Caco-2 (cell line): ENCODE measurements around the gene TICAM1. TPM values are rescaled to one million over a fixed set of nuclear protein-coding genes. Genes with fewer than 3 reads are reported as not detected.

ENCODE experiments used
- Bru-seq: library from RNA; stranded (reverse); fragments of 400-500 nt; gene quantifications from one replicate; lab custom pipeline; 2021; lab: Mats Ljungman, UMichigan
- BruChase-seq, 2 experiments: library from RNA; stranded (reverse); fragments of 400-500 nt; gene quantifications; one replicate each; lab custom pipeline; 2021; lab: Mats Ljungman, UMichigan
- BruUV-seq: library from RNA; stranded (reverse); fragments of 400-500 nt; replicated peaks from 2 replicates; lab custom pipeline; 2021; lab: Mats Ljungman, UMichigan
- CTCF ChIA-PET: fragments of 300-600 bp; sonication (Branson Sonifier 250); formaldehyde crosslinking; loops from one replicate; lab custom pipeline; 2022; ENCODE audit warnings: antibody characterized with exemption; lab: Charles Lee
- POLR2A ChIA-PET: fragments of 300-600 bp; sonication (Branson Sonifier 250); formaldehyde crosslinking; loops from one replicate; lab custom pipeline; 2022; ENCODE audit warnings: antibody characterized with exemption; lab: Charles Lee
- DNase-seq, 2 experiments: peaks; one replicate each; pipeline versions ENCODE4 v3.0.0 to v3.0.0-alpha.2; 2020 to 2022
- H3K27me3 ChIP-seq: replicated peaks from 2 replicates; pipeline ENCODE4 v1.6.0; 2011; ENCODE audit warnings: low read length; ENCODE audit not compliant: control insufficient read depth, insufficient read depth
- H3K36me3 ChIP-seq: 2 replicates; pipeline ENCODE4 v1.5.1; 2011; ENCODE audit warnings: low read length; ENCODE audit not compliant: control insufficient read depth, insufficient read depth
- H3K4me1 ChIP-seq: fragments of 250-450 bp; sonication (Bioruptor Pico); 2 replicates; pipeline ENCODE4 v1.5.1; 2020; ENCODE audit warnings: mild to moderate bottlenecking
- H3K4me3 ChIP-seq: 2 replicates; pipeline ENCODE4 v1.5.1; 2011; ENCODE audit warnings: low read depth, mild to moderate bottlenecking, control low read depth, low read length
- H3K9me3 ChIP-seq: fragments of 250-450 bp; sonication (Bioruptor Pico); 2 replicates; pipeline ENCODE4 v1.5.1; 2020; ENCODE audit warnings: mild to moderate bottlenecking, moderate library complexity
- H3K27ac Mint-ChIP-seq: one replicate; pipeline ENCODE4 v1.8.0; 2022; ENCODE audit warnings: mixed read lengths; ENCODE audit not compliant: unreplicated experiment
- H3K27me3 Mint-ChIP-seq: one replicate; pipeline ENCODE4 v1.8.0; 2022; ENCODE audit warnings: mixed read lengths; ENCODE audit not compliant: insufficient read depth, unreplicated experiment
- H3K36me3 Mint-ChIP-seq: one replicate; pipeline ENCODE4 v1.8.0; 2022; ENCODE audit warnings: mild to moderate bottlenecking, mixed read lengths; ENCODE audit not compliant: insufficient read depth, unreplicated experiment
- H3K4me1 Mint-ChIP-seq: one replicate; pipeline ENCODE4 v1.8.0; 2022; ENCODE audit warnings: low read depth, mixed read lengths; ENCODE audit not compliant: unreplicated experiment
- H3K4me3 Mint-ChIP-seq: one replicate; pipeline ENCODE4 v1.8.0; 2022; ENCODE audit warnings: mild to moderate bottlenecking, moderate library complexity, mixed read lengths; ENCODE audit not compliant: unreplicated experiment
- H3K9me3 Mint-ChIP-seq: one replicate; pipeline ENCODE4 v1.8.0; 2022; ENCODE audit warnings: mixed read lengths; ENCODE audit not compliant: unreplicated experiment
- CTCF ChIP-seq, 2 experiments: fragments of 200-600 bp in 1 of 2; IDR thresholded peaks; 1 replicate in 1 of 2; 2 replicates in 1 of 2; pipeline versions ENCODE4 v1.5.1 to v1.8.0; 2011 to 2022; ENCODE audit warnings: antibody characterized with exemption in 1 of 2, control low read depth in 1 of 2, inconsistent platforms in 1 of 2, low read depth in 1 of 2, low read length in 1 of 2, mild to moderate bottlenecking in 1 of 2, moderate library complexity in 1 of 2; ENCODE audit not compliant: insufficient read depth in 1 of 2, severe bottlenecking in 1 of 2, unreplicated experiment in 1 of 2
- intact Hi-C: fragments of 100-400 bp; cut with micrococcal nuclease; formaldehyde crosslinking; loops from one replicate; pipeline ENCODE4 v1.10.0; 2022; ENCODE audit not compliant: unreplicated experiment
- long read RNA-seq: library from polyadenylated mRNA; stranded (forward); transcript quantifications from one replicate; pipeline ENCODE4 v2.0.0, GENCODE V29; 2022
- total RNA-seq: library from RNA; stranded (reverse); gene quantifications from 2 replicates; pipeline ENCODE4 v1.2.3, GENCODE V29; 2022

TICAM1 gene
- total RNA-seq (6.0 and 7.5 TPM in 2 replicates), Bru-seq, nascent RNA (percentile 51 among the genes with signal in this experiment), BruChase-seq, experiment 1, labeled RNA remaining after a 2-hour chase (percentile 54 among the genes with signal in this experiment), BruChase-seq, experiment 2, labeled RNA remaining after a 6-hour chase (percentile 43 among the genes with signal in this experiment)
- long read RNA-seq, partial matches to known transcripts: 0 of 9 reads
- long read RNA-seq, other reads (novel, unspliced or antisense): 6 of 9 reads

- DNase-seq: peak; percentile 52 to 62
- peaks cover 10% of the 10 kb centered on the region for H3K4me1 Mint-ChIP-seq
- H3K9me3 Mint-ChIP-seq: no peaks in the 10 kb centered on the region
- H3K4me1 ChIP-seq: peaks cover 6% of the 10 kb centered on the region; the same call in 1 of the 2 replicates
- H3K27ac Mint-ChIP-seq: peak within 1 kb of the TSS; percentile 40
- ChIA-PET POLR2A (no interaction called here), CTCF (interaction anchor here (0.6 to 1.4 kb wide), 2 partner anchors 22 to 71 kb away, joined by 5 to 6 read pairs; no protein-coding TSS in a partner anchor)
- peak within 1 kb of the TSS; percentile 82 for H3K4me3 ChIP-seq
- no peaks in the 10 kb centered on the region for H3K36me3 ChIP-seq
- no peaks in the 10 kb centered on the region for H3K27me3 ChIP-seq
- peak within 1 kb of the TSS; percentile 77 for H3K4me3 Mint-ChIP-seq
- TF ChIP-seq CTCF (IDR thresholded peaks at IDR 0.05; ENCODE audit: insufficient read depth in 1 of 2, low read depth in 1 of 2, low read length in 1 of 2, severe bottlenecking in 1 of 2, unreplicated experiment in 1 of 2): peak in 1 of 2 experiments; percentile 8
- H3K9me3 ChIP-seq: no peaks in the 10 kb centered on the region
- intact Hi-C loops: no loop called here
- H3K27me3 Mint-ChIP-seq: no peaks in the 10 kb centered on the region
- no TSS peak for BruUV-seq
- H3K36me3 Mint-ChIP-seq: peaks cover 8% of the 10 kb centered on the region
These were observed at the start of gene TICAM1 for GRCh38 chr19:4831304-4831978. Gene TICAM1 (minus strand): TSS chr19:4831712. CDS start chr19:4818377, 13,335 bp downstream.

GRCh38 chr19:4879041-4879440 lies 47.5 kb upstream of the TICAM1 start:
- Histone ChIP-seq H3K27me3 (no peaks in the 10 kb centered on the region), H3K36me3 (no peaks in the 10 kb centered on the region), H3K9me3 (no peaks in the 10 kb centered on the region), H3K4me1 (no peaks in the 10 kb centered on the region), H3K4me3 (no peak overlapping the region)
- H3K4me3 Mint-ChIP-seq: no peak overlapping the region
- no peaks in the 10 kb centered on the region for H3K27me3 Mint-ChIP-seq
- no TSS peak for BruUV-seq
- no peak for DNase-seq
- ChIA-PET POLR2A (no interaction called here), CTCF (no interaction called here)
- H3K36me3 Mint-ChIP-seq: no peaks in the 10 kb centered on the region
- intact Hi-C loops: no loop called here
- no peak for TF ChIP-seq CTCF (IDR thresholded peaks at IDR 0.05; ENCODE audit: insufficient read depth in 1 of 2, low read depth in 1 of 2, low read length in 1 of 2, severe bottlenecking in 1 of 2, unreplicated experiment in 1 of 2)
- H3K4me1 Mint-ChIP-seq: no peaks in the 10 kb centered on the region
- no peak overlapping the region for H3K27ac Mint-ChIP-seq
- H3K9me3 Mint-ChIP-seq: no peaks in the 10 kb centered on the region

GRCh38 chr19:4878491-4878968 lies 47.0 kb upstream of the TICAM1 start:
- H3K4me3 ChIP-seq: no peak overlapping the region
- H3K9me3 ChIP-seq: no peaks in the 10 kb centered on the region
- H3K4me3 Mint-ChIP-seq: no peak overlapping the region
- intact Hi-C loops: no loop called here
- H3K36me3 ChIP-seq: no peaks in the 10 kb centered on the region
- H3K27ac Mint-ChIP-seq: no peak overlapping the region
- no peak for DNase-seq
- H3K36me3 Mint-ChIP-seq: no peaks in the 10 kb centered on the region
- H3K4me1 ChIP-seq: no peaks in the 10 kb centered on the region
- POLR2A ChIA-PET: no interaction called here
- H3K4me1 Mint-ChIP-seq: no peaks in the 10 kb centered on the region
- H3K27me3 ChIP-seq: no peaks in the 10 kb centered on the region
- no peaks in the 10 kb centered on the region for H3K9me3 Mint-ChIP-seq
- CTCF ChIA-PET: no interaction called here
- BruUV-seq: no TSS peak
- H3K27me3 Mint-ChIP-seq: no peaks in the 10 kb centered on the region
- no peak for TF ChIP-seq CTCF (IDR thresholded peaks at IDR 0.05; ENCODE audit: insufficient read depth in 1 of 2, low read depth in 1 of 2, low read length in 1 of 2, severe bottlenecking in 1 of 2, unreplicated experiment in 1 of 2)
